Prostate gland (tissue), 2 donors: Measurements from ENCODE around the gene ZMYND8.

ENCODE experiments used
- CTCF ChIP-seq, 4 experiments: fragments of 200-600 bp in 2 of 4; fragments of 450-650 bp in 2 of 4; sonication (generic) in 2 of 4; IDR thresholded peaks; 1 replicate in 3 of 4; 2 replicates in 1 of 4; pipeline ENCODE4 v1.5.1; 2016 to 2019; ENCODE audit warnings: antibody characterized with exemption in 4 of 4, mild to moderate bottlenecking in 2 of 4, moderate library complexity in 2 of 4
- POLR2A ChIP-seq: fragments of 450-650 bp; IDR thresholded peaks from one replicate; pipeline ENCODE4 v1.6.1; 2016; ENCODE audit warnings: antibody characterized with exemption, mild to moderate bottlenecking
- POLR2AphosphoS5 ChIP-seq: sonication (generic); formaldehyde crosslinking; IDR thresholded peaks from one replicate; pipeline ENCODE4 v1.6.1; 2017; ENCODE audit warnings: antibody characterized with exemption

- TF ChIP-seq CTCF (IDR thresholded peaks at IDR 0.05) (no peak), POLR2AphosphoS5 (no peak), POLR2A (no peak)
These were observed 173.1 kb downstream of the ZMYND8 start for GRCh38 chr20:47183367-47183766.
